Amniotic epithelial cell (primary cell): Measurements from ENCODE around the gene DNAJB12.
"Not testable (repeated sequence)": the region's sequence is repeated elsewhere in the genome, so short reads cannot be mapped to it uniquely, and the experiment has no call there.

Source experiments
- DNase-seq: peaks from one replicate; pipeline ENCODE4 v3.0.0-alpha.2; 2010; ENCODE audit warnings: low read depth

DNAJB12 gene

DNA sequence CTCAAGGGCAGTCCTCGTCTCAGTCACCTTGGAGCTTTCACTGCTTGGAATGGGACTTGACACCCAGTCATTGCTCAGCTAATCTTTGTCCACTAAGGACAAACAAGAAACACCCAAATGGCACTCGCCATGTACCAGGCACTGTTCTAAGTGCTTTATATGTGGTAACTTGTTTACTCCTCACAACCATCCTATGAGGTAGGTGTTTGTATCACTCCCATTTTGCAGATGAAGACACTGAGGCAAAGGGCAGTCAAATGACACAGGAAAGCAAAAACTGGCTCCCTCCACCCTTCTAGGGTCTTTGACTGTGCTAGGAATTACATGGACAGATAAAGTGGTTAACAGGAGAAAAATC is 24.7 kb downstream of the DNAJB12 start:
- DNase-seq, result peak; percentile 30

- peak; percentile 30 for DNase-seq
Measured at GRCh38 chr10:72329290-72330068, 25.2 kb downstream of the DNAJB12 start.

- no peak for DNase-seq
Measured at GRCh38 chr10:72328829-72329204, 25.9 kb downstream of the DNAJB12 start.

DNA sequence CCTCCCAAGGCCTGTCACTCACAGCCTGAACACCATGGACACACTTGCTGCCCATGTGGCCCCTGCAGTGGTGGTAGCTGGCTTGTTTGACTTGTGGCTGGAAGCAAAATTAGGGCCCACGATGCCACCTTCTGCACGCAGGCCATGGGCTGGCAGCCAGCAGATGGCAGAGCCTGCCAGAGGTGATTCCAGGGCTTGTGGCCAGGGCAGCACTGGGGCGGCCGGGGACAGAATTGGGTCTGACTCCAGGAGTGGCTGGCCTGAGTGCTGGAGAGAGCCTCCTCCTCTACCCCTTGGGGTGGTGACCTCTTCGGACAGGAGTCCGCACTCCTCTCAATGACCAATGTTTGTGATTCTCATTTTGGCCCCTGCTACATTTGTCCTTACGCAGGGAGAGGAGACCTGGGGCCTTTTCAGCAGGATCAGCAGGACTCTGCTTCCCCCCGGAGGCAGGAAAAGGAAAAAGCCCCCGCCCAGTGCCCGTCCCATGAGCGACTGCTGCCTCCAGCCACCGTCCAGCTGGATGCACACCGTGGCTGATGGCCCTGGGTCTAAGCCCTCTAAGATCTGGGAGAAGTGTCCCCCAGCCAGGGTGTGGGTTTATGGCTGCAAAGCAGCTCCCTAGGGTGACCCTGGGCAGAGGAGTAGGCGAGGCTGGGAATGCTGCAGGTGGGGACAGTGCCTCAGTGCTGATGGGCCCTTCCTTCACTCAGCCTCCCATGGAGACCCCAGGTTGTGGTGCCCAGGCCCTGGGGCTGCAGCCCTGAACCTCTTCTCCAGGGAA is 26.5 kb downstream of the DNAJB12 start:
- peak; percentile 55 for DNase-seq

GRCh38 chr10:72326665-72327603 is 27.8 kb downstream of the DNAJB12 start:
- not testable (repeated sequence) for DNase-seq

DNA sequence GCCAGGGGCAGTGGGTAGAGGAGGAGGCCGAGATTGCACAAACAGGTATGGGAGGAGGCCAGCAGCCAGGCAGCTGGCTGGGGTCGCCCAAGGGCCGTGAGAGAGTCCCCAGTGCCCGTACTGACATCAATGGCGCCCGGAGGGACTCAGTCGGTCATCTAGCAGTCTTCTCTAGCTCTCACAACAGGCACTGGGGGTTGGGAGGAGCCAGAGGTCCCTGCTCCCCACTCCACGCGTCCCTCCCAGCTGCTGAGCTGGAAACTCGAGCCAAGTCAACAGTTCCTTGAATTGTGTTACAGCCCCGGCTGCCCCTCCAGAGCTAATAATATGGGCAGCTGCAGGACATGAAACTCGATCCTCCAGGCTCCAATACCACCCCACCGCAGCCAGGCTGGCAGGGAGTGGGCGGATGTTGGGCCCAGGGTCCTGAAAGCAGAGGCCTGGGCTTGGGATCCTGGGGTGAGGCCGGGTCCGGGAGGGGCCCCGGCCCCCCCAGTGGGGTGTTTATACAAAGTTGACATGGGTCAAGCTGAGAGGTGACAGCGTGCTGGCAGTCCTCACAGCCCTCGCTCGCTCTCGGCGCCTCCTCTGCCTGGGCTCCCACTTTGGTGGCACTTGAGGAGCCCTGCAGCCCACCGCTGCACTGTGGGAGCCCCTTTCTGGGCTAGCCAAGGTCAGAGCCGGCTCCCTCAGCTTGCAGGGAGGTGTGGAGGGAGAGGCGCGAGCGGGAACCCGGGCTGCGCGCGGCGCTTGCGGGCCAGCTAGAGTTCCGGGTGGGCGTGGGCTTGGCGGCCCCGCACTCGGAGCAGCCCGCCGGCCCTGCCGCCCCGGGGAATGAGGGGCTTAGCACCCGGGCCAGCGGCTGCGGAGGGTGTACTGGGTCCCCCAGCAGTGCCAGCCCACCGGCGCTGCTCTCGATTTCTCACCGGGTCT is 29.2 kb downstream of the DNAJB12 start:
- peak; percentile 33 for DNase-seq

GRCh38 chr10:72323771-72324191 is 30.9 kb downstream of the DNAJB12 start:
- DNase-seq, result no peak

- DNase-seq, result no peak
Measured at GRCh38 chr10:72323108-72323749, 31.5 kb downstream of the DNAJB12 start.

- peak; percentile 52 for DNase-seq
Measured at GRCh38 chr10:72322280-72323058, 32.2 kb downstream of the DNAJB12 start.

DNA sequence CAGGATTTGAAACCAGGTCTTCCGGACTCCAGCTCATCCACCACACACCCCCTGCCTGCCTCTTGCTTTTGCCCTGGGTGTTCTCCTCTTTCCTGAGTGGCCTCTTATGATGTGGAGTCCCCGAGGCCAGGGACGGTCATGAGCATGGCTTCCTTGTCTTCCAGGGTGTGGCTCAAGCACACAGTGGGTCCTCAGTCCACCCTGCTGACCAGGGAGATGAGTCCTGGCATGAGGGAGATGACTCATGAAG is 32.8 kb downstream of the DNAJB12 start:
- no peak for DNase-seq

DNA sequence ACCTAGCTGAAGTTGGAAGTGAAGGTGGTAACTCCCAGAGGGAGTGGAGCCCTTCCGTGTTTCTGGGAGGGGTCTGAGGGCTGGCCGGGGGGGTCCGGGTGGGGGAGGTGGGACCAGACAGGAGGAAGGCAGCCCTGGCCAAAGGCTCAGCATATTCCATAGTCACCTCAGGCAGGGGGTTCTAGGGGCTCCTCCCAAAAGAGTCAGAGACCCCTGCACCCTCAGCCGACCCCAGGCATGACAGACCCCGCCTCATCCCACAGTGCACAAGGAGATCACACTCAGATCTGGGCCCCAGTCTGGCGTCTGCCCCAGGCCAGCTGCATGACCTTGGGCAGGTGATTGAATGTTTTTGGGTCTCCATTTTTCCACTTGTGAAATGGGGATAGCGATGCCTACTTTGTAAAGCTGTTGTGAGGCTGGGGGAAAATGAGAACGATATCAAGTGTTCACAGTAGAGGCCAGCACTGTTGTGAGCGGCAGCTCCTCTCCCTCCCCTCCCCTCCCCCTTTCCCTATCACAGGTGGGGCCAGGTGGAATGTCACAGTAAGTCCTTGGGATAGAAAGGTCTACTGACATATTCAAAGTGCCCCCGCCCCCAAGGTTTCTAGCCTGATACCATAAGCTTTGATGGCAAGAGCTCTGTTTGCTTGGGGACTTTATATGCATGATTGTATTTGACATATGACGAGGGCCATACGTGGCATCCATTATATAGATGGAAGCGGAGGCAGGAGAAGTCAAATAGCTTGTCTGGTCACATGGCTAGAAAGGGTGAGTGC is 33.3 kb downstream of the DNAJB12 start:
- DNase-seq, result no peak

DNA sequence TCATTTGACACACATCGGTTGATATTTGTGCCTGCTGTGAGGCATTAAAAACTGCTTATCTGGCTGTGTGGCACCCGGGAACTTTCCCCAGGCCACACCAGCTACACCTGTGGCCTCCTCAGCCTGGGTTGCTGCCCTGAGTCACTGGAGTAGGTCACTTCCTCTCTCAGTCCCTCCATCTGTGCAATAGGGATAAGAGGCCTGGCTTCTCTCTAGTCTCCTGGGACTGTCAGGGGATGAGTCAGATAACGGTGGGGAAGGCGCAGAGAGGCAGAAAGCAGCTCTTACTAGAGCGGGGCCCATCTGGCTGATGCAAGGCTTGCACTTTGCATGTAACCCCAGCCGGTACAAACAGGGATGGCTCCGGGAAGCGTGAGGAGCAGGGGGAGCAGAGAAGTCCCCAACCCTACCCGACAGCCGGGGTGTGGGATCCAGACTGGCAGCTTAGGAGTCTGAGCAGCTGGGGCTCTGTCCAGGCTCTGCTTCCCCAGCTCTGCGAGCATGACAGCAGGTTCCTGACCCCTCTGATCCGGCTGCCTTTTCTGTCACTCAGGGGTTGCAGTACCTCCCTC is 34.0 kb downstream of the DNAJB12 start:
- peak; percentile 99 for DNase-seq

- DNase-seq, result peak; percentile 90
Measured at GRCh38 chr10:72319416-72320254, 35.1 kb downstream of the DNAJB12 start.

DNA sequence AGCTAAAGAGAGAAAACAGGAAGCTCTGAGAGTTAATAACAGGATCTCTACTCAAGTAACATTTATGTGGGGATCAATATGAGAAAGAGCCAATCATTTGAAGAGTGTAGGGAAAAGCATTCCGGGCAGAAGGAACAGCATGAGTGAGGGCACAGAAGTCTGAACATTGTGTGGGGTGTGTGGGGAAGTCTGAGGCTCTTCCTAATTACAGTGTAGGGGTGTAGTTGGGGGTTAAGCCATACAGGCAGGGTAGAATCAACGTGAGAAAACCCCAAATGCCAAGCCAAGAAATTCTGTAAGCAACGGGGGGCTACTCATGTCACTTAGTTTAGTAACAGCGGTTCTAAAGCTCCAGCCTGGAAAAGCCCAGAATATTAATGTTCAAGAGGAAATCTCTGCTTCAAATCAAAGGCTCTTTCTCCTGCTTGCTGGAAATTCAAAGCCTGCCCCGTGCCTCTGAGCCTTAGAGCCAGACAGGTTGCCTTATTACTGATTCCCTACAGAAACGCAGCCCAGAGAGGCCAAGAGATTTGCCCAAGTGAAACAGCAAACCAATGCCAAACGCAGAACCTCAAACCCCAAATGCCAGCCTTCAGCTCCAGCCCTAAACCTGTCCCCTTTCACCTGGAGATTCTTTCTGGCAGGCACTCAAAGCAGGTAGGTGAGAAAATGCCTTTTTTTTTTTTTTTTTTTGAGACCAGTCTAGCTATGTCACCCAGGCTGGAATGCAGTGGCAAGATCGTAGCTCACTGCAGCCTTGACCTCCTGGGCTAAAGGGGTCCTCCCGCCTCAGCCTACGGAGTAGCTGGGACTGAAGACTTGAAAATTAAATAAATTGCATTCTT is 36.1 kb downstream of the DNAJB12 start:
- DNase-seq, result no peak

DNA sequence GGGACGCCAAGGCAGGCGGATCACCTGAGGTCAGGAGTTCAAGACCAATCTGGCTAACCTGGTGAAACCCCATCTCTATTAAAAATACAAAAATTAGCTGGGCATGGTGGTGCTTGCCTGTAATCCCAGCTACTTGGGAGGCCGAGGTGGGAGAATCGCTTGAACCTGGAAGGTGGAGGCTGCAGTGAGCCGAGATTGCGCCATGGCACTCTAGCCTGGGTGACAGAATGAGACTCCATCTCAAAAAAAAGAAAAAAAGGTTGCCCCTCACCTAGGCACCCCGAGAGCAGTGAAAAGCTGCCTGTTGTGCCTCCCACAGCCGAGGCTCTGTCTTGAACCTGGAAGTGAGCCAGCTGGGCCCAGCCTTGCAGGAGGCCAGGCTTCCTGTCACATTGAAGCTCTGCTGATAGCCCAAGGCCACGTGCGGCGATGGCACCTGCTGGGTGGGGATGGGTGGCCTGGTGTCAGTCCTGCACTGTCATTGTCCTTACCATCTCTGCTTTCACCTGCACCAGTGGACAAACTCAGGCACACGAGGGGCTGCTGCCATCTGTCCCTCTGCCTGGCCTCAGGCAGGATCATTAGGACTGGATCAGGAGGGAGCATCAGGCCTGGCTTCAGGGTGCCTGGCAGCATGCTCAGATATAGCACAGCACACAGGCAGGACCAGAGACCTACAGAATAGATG is 37.8 kb downstream of the DNAJB12 start:
- no peak for DNase-seq

DNA sequence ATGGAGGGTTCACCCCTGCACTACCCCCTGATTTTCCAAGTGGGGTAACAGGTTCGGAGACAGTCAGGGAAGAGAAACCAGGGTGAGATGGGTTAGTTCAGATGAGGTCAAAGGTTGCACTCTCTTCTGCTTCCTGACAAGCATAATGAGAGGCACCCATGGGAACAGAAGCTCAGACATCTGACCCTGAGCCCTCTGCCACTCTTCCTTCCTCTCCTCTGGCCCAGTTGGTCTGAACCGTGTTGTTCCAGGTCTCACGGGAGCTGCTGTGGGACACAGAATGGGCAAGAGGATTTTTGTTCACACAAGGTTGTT is 38.4 kb downstream of the DNAJB12 start:
- no peak for DNase-seq
